Body of pancreas (tissue), 4 donors: ENCODE measurements around the gene PSMD12.

ENCODE experiments used
- POLR2A ChIP-seq, 3 donors: fragments of 450-650 bp; IDR thresholded peaks; one replicate each; pipeline ENCODE4 v1.6.1; 2016; ENCODE audit warnings: antibody characterized with exemption in 3 of 3, mild to moderate bottlenecking in 2 of 3
- TF ChIP-seq, protein P1 (sequence below), 7 experiments: fragments of 450-650 bp in 4 of 7; fragments of 200-600 bp in 3 of 7; sonication (generic) in 3 of 7; IDR thresholded peaks; one replicate each; pipeline ENCODE4 v1.5.1; 2016 to 2019; ENCODE audit warnings: antibody characterized with exemption in 7 of 7

DNA sequence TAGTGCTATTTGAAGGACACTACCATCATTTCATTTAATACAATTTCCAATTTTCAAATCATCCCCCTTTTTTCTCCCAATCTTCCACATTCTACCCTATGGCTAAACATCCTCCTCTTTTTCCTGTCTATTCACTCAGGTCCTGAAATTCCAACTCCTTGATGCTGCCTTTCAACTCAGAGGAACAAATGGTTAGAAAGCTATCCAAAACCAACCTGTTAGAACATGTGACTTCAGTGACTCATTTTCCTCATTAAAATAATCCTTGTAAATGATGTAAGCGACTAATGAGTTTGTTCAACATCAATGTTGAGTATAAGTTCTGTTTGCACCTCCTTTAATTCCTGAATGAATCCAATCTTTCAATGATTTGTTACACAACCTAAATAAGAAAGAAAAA, 5.5 kb downstream of the PSMD12 start:
- TF ChIP-seq, protein P1, sequence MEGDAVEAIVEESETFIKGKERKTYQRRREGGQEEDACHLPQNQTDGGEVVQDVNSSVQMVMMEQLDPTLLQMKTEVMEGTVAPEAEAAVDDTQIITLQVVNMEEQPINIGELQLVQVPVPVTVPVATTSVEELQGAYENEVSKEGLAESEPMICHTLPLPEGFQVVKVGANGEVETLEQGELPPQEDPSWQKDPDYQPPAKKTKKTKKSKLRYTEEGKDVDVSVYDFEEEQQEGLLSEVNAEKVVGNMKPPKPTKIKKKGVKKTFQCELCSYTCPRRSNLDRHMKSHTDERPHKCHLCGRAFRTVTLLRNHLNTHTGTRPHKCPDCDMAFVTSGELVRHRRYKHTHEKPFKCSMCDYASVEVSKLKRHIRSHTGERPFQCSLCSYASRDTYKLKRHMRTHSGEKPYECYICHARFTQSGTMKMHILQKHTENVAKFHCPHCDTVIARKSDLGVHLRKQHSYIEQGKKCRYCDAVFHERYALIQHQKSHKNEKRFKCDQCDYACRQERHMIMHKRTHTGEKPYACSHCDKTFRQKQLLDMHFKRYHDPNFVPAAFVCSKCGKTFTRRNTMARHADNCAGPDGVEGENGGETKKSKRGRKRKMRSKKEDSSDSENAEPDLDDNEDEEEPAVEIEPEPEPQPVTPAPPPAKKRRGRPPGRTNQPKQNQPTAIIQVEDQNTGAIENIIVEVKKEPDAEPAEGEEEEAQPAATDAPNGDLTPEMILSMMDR (IDR thresholded peaks at IDR 0.05) = no peak
- no peak for TF ChIP-seq POLR2A (IDR thresholded peaks at IDR 0.05)
